Ovary (tissue), 9 donors: ENCODE results near the gene HIGD2B. TPM values are rescaled to one million over a fixed set of nuclear protein-coding genes. Genes with fewer than 3 reads are reported as not detected.
"Not testable (repeated sequence)": the region's sequence is repeated elsewhere in the genome, so short reads cannot be mapped to it uniquely, and the experiment has no call there.

ENCODE experiments used
- DNase-seq, 5 donors: peaks; one replicate each; pipeline ENCODE4 v3.0.0-alpha.2; 2019 to 2020
- H3K27ac ChIP-seq, 2 donors: fragments of 200-600 bp; one replicate each; pipeline versions ENCODE4 v1.5.1 to v1.8.0; 2019 to 2022
- H3K27me3 ChIP-seq: fragments of 200-600 bp; one replicate; pipeline ENCODE4 v1.8.0; 2022
- H3K36me3 ChIP-seq: fragments of 200-600 bp; sonication (generic); one replicate; pipeline ENCODE4 v1.5.1; 2019
- H3K4me1 ChIP-seq: one replicate; pipeline ENCODE4 v1.8.1; 2013; ENCODE audit warnings: mild to moderate bottlenecking, moderate library complexity; ENCODE audit not compliant: insufficient read depth
- H3K4me3 ChIP-seq: fragments of 200-600 bp; sonication (generic); one replicate; pipeline ENCODE4 v1.5.1; 2017
- H3K9me3 ChIP-seq, 2 donors: fragments of 200-600 bp in 1 of 2; sonication (generic) in 1 of 2; one replicate each; pipeline versions ENCODE4 v1.5.1 to v1.8.1; 2013 to 2019; ENCODE audit warnings: mild to moderate bottlenecking in 1 of 2, moderate library complexity in 1 of 2
- EP300 ChIP-seq: sonication (generic); formaldehyde crosslinking; IDR thresholded peaks from one replicate; pipeline ENCODE4 v1.6.1; 2017; ENCODE audit warnings: antibody characterized with exemption
- POLR2A ChIP-seq: fragments of 450-650 bp; IDR thresholded peaks from one replicate; pipeline ENCODE4 v1.6.1; 2017; ENCODE audit warnings: antibody characterized with exemption, mild to moderate bottlenecking, moderate library complexity
- WGBS, 3 donors: extraction: QIAGEN DNeasy Blood & Tissue Kit in 1 of 3; methylation state at CpG; one replicate each; pipeline versions ENCODE4 v1.1.5 to v1.1.7; 2013 to 2017; 5-methylcytosine and 5-hydroxymethylcytosine counted together
- intact Hi-C, 4 donors: fragments of 100-400 bp; cut with DNase I; formaldehyde crosslinking; loops; one replicate each; pipeline versions ENCODE4 v1.11.0 to v1.15.1; 2022 to 2023
- polyA plus RNA-seq, 2 donors: library from polyadenylated mRNA; stranded (reverse); fragments of 200-250 nt in 1 of 2; fragments of 350-450 nt in 1 of 2; fragmentation: Illumina TruSeq in 1 of 2; extraction: RNeasy Lipid Tissue Mini Kit (QIAGEN cat#74804) in 1 of 2; gene quantifications; one replicate each; pipeline ENCODE4 v1.2.3, GENCODE V29; 2013 to 2014
- total RNA-seq, 7 donors: library from RNA; depleted of rRNA in 2 of 7; stranded (reverse); fragments of >200 nt in 2 of 7; fragmentation: NEBNext Ultra II Directional in 3 of 7; extraction: Animal tissue kit (Norgen Biotek cat#: 25700) in 3 of 7; gene quantifications; one replicate each; pipeline versions ENCODE4 v1.1.0 to v1.2.4, GENCODE V29; 2016 to 2023
- TF ChIP-seq, protein P1 (sequence below), 3 donors: fragments of 450-650 bp in 2 of 3; fragments of 200-600 bp in 1 of 3; IDR thresholded peaks; one replicate each; pipeline versions ENCODE4 v1.5.1 to v1.8.0; 2016 to 2022; ENCODE audit warnings: antibody characterized with exemption in 3 of 3, mild to moderate bottlenecking in 1 of 3
- donor health status: DM: no; HTN: no; CAD: no; lungs with moderate emphysema.
- donor health status: DM: no; HTN: no; CAD: no.
- donor health status: Bipolar disorder and iron deficiency.
- donor health status: DM: yes; HTN: yes; CAD: no.
- donor health status: DM: no; HTN: no; CAD: no.
- donor health status: DM: yes; HTN: yes; CAD: no.

The HIGD2B gene
- total and polyA plus RNA-seq, 9 donors: not detected

DNA sequence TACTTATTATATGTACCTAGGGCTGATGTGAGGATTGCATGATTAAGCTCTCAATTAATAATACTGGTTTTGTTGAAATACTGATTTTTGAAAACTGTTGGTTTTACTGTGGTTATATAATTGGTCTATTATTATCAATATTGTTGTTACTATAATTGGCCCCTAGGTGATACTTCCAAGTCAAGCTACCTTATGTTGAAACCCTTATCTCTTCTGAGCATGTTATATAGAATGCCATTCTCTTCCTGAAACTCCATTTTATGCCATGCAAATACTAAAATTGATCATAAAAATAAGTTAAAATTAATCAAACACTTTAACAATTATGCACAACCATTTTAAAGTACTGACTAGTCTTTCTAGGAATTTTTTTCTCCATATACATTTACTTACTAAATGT lies 46.1 kb upstream of the HIGD2B start:
- DNase-seq: no peak
- intact Hi-C loops: no loop called here
- Histone ChIP-seq H3K4me3 (no peak overlapping the region), H3K27ac (no peak overlapping the region), H3K36me3 (no peaks in the 10 kb centered on the region), H3K27me3 (no peaks in the 10 kb centered on the region), H3K4me1 (no peaks in the 10 kb centered on the region), H3K9me3 (no peaks in the 10 kb centered on the region)
- TF ChIP-seq EP300 (no peak), POLR2A (no peak)
- TF ChIP-seq, protein P1, sequence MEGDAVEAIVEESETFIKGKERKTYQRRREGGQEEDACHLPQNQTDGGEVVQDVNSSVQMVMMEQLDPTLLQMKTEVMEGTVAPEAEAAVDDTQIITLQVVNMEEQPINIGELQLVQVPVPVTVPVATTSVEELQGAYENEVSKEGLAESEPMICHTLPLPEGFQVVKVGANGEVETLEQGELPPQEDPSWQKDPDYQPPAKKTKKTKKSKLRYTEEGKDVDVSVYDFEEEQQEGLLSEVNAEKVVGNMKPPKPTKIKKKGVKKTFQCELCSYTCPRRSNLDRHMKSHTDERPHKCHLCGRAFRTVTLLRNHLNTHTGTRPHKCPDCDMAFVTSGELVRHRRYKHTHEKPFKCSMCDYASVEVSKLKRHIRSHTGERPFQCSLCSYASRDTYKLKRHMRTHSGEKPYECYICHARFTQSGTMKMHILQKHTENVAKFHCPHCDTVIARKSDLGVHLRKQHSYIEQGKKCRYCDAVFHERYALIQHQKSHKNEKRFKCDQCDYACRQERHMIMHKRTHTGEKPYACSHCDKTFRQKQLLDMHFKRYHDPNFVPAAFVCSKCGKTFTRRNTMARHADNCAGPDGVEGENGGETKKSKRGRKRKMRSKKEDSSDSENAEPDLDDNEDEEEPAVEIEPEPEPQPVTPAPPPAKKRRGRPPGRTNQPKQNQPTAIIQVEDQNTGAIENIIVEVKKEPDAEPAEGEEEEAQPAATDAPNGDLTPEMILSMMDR (IDR thresholded peaks at IDR 0.05): no peak

DNA sequence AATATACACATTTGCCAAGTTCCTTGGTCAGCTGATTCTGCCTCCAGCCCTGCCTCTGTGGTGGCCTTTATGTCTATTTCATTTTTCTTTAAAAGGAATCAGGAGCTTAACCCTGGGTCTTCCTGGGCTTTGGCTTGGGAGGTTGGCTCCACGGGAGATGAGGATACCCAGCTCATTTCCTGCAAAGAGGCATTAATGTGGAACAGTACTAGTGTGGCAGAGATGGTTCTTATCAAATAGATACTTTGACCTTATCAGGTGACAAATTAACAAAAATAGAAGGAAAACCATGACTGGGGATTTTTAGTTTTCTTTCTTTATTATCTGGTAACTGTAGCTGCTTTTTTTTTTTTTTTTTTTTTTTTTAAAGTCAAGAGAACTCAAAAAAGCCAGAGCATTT lies 42.8 kb upstream of the HIGD2B start:
- no peak overlapping the region for H3K4me3 ChIP-seq
- H3K9me3 ChIP-seq: no peaks in the 10 kb centered on the region
- no peak overlapping the region for H3K27ac ChIP-seq
- H3K4me1 ChIP-seq: no peaks in the 10 kb centered on the region
- no peak for DNase-seq
- H3K36me3 ChIP-seq: no peaks in the 10 kb centered on the region
- H3K27me3 ChIP-seq: no peaks in the 10 kb centered on the region
- TF ChIP-seq, protein P1 (IDR thresholded peaks at IDR 0.05): no peak
- TF ChIP-seq POLR2A (no peak), EP300 (no peak)
- intact Hi-C loops: loop anchor here in 1 of 4 donors (10.0 kb wide), 1 partner anchor 56 kb away; the partner anchor contains the start of gene ADPGK
- WGBS, 3 donors: 93 to 95% (median 94%) methylated on average over 1 of the region's 1 CpG

DNA sequence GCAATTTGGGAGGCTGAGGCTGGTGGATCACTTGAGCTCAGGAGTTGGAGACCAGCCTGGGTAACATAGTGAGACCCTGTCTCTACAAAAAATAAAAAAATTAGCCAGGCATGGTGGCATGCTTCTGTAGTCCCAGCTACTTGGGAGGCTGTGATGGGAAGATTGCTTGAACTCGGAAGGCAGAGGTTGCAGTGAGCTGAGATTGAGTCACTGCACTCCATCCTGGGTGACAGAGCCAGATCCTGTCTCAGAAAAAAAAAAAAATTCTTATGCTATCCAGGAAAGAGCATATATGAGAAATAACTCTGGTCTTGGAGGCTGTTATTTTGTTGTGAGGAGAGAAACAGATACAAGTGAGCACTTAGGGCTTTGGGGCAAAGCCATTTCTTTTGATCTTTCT lies 42.3 kb upstream of the HIGD2B start:
- not testable (repeated sequence) for H3K27me3 ChIP-seq, H3K4me1 ChIP-seq, H3K27ac ChIP-seq, DNase-seq, H3K36me3 ChIP-seq, H3K4me3 ChIP-seq, H3K9me3 ChIP-seq
- 85 to 94% (median 89%) methylated on average over 1 of the region's 1 CpG for WGBS, 3 donors
- intact Hi-C loops: loop anchor here in 1 of 4 donors (10.0 kb wide), 1 partner anchor 57 kb away; the partner anchor contains the start of gene ADPGK

DNA sequence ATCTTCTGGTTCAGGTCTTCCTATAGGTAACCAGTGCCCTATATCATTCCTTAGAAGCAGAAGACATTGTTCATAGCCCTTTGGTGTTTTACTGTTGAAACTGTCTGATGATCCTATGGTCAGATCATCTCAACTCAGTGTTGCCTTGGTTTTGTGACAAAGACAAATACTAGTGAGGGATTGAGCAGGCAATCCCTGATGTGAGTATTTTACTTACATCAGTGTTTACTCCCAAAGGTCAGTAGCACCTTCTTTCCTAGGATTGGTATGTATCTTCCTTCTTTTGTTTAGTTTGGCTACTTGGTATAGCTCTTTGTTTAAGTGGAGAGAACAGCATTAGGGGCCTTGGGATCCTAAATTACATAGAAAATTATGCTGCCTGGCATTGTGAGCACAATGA lies 41.2 kb upstream of the HIGD2B start:
- intact Hi-C loops: loop anchor here in 1 of 4 donors (10.0 kb wide), 1 partner anchor 58 kb away; the partner anchor contains the start of gene ADPGK
- no peaks in the 10 kb centered on the region for H3K36me3 ChIP-seq
- TF ChIP-seq EP300 (no peak), POLR2A (no peak)
- TF ChIP-seq, protein P1 (IDR thresholded peaks at IDR 0.05): no peak

DNA sequence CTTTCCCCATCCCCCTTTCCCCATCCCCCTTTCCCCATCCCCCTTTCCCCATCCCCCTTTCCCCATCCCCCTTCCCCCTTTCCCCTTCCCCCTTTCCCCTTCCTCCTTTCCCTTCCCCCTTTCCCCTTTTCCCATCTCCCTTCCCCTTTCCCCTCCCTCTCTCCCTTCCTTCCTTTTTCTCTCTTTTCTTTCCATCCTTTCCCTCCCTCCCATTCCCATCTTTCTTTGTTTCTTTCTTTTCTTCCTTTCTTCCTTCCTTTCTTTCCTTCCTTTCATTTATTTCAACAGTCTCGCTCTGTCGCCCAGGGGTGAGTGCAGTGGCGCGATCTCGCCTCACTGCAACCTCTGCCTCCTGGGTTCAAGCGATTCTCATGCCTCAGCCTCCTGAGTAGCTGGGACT lies 39.9 kb upstream of the HIGD2B start:
- H3K27me3 ChIP-seq, H3K9me3 ChIP-seq, H3K36me3 ChIP-seq, H3K27ac ChIP-seq, H3K4me3 ChIP-seq, H3K4me1 ChIP-seq, DNase-seq: not testable (repeated sequence)
- intact Hi-C loops: loop anchor here in 1 of 4 donors (10.0 kb wide), 1 partner anchor 59 kb away; the partner anchor contains the start of gene ADPGK
- 97 to 98% (median 98%) methylated on average over 6 of the region's 6 CpGs for WGBS, 3 donors

More for the DNA sequence above, 41.2 kb upstream of the HIGD2B start:
- H3K4me3 ChIP-seq: no peak overlapping the region
- H3K9me3 ChIP-seq: no peaks in the 10 kb centered on the region
- DNase-seq: no peak
- H3K4me1 ChIP-seq: no peaks in the 10 kb centered on the region
- no peak overlapping the region for H3K27ac ChIP-seq
- H3K27me3 ChIP-seq: no peaks in the 10 kb centered on the region
